HG03354 (cell line): ENCODE measurements around the gene OR6P1.
A peak's percentile ranks its signal among the peaks of the same experiment; 100 is the strongest.

Source experiments
- ATAC-seq: cut with Tn5 transposase; IDR thresholded peaks from one replicate; pipeline ENCODE4 v1.9.1; 2021; ENCODE audit warnings: mild to moderate bottlenecking; ENCODE audit not compliant: unreplicated experiment, poor library complexity, severe bottlenecking

Gene OR6P1, protein sequence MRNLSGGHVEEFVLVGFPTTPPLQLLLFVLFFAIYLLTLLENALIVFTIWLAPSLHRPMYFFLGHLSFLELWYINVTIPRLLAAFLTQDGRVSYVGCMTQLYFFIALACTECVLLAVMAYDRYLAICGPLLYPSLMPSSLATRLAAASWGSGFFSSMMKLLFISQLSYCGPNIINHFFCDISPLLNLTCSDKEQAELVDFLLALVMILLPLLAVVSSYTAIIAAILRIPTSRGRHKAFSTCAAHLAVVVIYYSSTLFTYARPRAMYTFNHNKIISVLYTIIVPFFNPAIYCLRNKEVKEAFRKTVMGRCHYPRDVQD

DNA sequence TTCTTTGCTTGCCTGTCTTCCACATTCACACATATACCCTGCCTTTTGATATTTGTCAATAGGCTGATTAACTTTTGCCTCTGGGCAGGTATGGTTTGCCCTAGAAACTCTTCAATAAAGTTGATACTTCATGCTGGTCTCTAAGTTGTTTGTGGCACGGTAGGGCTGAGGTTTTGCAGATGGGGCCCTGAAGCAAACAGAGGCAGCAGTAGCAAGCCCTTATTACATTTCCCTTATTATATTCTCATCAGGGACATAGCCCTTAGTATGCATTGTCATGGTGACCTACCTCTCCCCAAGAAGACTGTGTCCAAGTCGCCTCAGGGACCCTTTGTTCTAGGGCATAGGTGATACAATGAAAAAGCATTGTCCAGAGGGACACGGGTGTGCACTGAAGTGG, at the start of gene OR6P1:
TSS of gene OR6P1 (minus strand) at position 101 of the 400 bp plus-strand sequence. CDS start 6,976 bp downstream, outside the sequence.
- no peak for ATAC-seq

DNA sequence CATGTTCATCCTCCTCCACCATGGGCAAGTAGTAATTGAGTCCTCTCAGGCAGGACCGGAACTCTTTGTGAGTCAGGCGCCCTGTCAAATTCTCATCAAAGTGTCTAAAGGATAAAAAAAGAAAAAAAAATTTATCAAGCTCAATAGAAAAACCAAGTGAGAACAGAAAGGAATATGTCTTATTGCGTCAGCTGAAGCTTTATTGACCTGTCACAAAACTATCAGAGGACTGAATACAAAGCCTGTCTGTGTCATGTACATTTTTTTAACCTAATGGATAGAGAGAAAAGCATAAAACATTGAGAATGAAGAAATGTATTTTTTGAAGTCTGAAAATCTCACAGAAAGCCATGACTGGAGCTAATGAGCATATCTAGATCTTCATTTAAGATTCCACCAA, 43.4 kb upstream of the OR6P1 start:
- ATAC-seq: no peak

DNA sequence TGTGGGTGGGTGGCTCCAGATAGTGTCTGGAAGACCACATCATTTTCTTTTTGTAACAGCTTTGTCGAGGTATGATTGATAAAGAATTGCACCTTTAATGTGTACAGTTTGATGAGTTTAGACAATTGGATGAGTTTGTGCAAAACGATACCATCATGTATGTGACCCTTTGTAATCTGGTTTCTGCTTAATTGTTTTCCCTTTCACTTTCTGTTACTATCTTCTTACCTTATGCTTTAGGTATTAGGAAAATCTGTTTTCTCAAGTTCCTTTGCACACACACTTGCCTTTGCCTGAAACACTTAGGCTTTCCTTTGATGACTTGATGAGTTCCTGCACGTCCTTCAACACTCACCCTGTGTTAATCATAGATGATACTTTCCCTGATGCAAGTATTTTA, 41.5 kb upstream of the OR6P1 start:
- no peak for ATAC-seq

DNA sequence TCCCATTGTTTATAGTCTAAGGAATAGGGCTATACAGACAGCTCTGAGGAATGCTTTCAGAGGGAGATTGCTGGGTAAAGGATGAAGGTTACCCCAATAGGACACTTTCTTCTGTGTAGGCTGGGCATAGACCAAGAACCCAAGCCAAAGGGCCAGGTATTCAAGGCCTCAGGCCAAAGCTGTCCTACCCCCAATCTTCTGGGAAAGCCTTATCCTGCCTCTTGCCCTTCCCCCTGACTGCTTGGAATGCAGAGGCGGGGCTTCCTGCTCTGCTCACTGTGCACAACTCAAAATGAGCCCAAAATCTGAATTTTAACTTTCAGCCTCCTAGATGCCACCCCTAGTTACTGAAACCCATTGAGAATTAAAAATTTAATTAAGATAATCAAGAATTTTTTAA, 36.9 kb upstream of the OR6P1 start:
- no peak for ATAC-seq

DNA sequence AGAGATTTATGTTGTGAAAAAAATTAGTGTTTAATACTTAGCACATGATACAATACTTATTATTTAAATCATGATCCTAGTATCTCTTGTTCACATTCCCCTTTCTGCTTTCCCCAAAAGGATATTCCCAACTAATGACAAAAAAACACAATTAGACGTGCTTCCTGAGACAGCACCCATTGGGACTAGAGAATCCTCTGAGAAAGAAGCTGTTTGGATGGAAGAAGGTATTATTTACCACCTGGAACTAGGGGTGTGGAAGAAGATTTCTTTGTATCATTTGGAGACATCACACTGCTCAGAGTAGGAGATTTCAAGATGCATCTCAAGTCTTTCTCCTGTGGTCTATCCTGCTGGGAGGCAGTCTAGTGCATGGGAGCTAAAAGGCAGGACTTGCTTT, 34.6 kb upstream of the OR6P1 start, which contains the start of gene OR10Z1:
TSS of gene OR10Z1 (plus strand) at position 301 of the 400 bp plus-strand sequence. CDS start 1,171 bp downstream, outside the sequence.
- no peak for ATAC-seq

DNA sequence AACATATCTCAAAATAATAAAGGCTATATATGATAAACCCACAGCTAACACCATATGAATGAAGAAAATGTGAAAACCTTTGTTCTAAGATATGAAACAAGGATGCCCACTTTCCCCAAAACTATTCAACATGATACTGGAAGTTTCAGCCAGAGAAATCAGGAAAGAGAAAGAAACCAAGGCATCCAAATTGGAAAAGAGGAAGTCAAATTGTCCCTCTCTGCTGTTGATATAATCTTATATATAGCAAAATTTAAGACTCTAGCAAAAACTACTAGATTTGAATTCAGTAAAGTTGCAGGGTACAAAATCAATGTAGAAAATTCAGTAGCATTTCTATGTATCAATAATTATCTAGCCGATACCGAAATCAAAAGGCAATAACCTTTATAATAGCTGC, 30.4 kb upstream of the OR6P1 start:
- ATAC-seq: no peak

DNA sequence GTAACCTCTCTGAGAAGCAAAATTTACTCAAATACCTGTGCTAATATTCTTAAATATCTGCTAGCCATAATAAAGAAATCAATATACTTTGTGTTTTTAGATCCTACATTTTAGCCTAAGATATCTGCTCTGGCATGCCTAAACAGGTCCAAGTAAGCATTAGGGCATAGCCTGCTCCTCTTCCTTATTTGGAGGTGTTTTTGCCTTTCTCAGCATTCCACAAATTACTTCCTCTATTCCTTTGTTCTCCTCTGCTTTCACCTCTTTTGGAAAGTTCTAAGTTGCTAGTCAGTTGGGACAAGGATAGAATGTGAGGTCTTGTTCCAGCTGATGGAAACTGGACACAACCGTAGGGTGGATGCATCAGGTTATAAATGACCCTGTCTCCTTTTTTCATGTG, 16.6 kb upstream of the OR6P1 start:
- ATAC-seq: no peak

DNA sequence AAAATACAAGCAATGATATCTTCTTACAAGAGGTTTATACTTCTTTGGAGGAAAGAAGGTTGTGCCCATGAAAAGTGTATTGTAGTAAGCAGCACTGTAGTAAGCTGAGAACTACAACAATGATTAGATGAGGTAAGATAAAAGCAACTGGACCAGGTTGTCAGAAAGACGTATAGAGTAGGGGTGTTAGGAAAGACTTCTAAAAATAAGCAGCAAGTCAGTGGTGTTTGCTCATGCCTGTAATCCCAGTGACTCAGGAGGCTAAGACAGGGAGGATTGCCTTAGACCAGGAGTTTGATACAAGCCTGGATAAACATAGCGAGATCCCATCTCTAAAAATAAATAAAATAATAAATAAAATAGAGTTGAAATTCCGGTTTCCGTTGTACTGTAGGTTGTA, 13.6 kb upstream of the OR6P1 start:
- no peak for ATAC-seq

DNA sequence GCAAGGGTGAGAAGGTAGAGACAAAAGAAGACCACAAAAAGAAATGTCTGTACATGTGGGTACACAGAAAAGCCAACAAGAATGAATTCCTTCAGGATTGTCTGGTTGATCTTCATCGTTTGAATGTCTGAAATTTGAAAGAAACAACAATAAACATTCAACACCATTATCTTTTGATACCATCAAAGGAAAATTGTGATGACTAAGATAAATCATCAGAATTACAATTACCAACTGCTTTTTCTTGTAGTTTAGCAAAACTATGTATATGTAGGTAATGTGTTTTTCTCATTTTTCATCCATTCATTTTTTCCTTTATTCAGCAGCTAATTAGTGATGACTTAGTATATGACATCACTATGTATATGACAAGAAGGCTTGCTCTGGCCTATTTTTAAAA, 9.4 kb upstream of the OR6P1 start, which contains the start of gene OR10X1:
TSS of gene OR10X1 (minus strand) at position 167 of the 400 bp plus-strand sequence. CDS start at position 167, 0 bp downstream.
- no peak for ATAC-seq

DNA sequence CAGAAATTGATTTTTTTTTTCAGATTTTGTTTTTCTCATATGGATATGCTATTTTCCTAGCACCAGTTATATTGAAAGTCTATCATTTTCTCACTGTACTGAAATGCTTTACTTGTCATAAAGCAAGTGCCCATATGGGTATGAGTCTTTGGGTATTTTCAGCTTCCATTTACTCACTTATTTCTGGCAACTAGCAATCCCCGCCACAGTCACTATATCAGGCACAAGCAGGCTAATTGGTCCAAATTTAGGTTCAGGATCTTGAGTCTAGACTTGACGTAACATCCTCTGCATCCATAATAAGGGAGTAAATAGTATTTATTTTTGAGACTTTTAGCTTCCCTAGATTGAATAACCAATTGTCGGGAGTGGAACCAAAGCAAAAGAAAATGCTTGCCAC, 7.2 kb upstream of the OR6P1 start:
- no peak for ATAC-seq

DNA sequence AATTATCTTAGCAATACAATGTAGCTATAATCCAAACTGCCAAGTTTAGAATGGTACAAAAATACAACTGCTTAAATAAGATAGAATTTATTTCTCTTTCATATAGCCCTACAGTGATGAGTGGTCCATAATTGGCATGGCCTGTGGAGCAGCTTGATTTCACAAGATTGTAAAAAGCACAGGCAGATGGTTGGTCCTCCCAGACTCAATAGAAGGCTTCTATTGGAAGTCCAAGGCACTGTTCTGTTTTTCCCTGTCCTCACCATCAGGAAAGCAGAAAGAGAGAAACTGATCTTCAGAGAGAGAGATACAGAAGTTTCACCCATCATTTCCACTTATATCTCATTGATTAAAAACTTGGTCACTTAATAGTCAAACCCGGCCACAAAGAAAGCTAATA, 1.8 kb upstream of the OR6P1 start:
- no peak for ATAC-seq

DNA sequence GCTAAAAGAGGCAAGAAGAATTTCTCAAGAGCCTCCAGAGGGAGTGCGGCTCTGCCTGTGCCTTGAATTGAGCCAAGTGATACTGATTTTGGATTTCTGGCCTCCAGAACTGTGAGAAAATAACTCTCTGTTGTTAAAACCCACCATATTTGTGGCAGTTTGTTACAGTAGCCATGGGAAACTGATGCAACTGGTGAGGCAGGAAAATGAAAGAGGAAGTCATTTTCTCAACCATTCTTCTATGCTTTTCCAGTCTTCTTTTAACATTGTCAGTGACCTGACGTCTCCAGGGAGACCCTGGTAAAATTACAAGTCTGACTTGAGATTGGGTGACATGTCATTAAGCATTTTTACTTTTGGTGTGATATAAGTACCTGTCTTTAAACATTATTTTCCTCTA, 5.8 kb downstream of the OR6P1 start:
- no peak for ATAC-seq

DNA sequence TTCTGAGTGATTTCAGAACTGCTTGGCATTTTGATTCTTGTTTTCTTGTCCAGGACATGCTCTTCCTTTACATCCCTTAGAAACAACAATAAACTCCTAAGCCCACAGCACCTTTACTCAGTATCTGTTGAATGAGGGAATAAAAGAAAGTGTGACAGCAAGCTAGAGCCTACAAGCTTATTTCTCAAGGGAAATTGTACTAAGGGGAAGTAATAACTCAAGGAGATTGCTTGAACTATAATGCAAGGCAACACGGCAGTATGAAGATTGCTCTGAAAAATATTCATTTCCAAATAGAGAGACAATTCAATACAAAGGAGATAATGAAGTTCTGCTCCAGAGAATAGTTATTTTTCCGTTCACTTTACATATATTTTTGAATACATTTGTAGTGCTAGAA, 6.5 kb downstream of the OR6P1 start:
- ATAC-seq: no peak

DNA sequence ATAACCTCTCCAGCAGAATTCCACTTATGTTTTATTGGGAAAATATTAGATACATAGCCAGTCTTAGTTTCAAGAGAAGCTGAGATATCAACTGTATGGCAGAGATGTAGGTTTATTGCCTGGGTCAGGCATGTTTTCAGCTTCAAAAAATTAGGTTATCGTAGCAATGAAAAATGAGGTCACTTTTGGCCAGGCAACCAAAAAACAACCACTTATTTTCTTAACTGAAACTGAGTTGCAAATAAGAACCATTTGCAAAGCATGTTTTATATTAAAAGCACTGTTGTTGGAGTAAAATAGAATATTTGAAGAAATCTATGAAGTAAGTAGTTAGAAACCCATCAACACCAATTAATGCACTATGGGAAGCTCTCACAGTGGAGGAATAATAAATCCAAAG, 10.7 kb downstream of the OR6P1 start:
- no peak for ATAC-seq

DNA sequence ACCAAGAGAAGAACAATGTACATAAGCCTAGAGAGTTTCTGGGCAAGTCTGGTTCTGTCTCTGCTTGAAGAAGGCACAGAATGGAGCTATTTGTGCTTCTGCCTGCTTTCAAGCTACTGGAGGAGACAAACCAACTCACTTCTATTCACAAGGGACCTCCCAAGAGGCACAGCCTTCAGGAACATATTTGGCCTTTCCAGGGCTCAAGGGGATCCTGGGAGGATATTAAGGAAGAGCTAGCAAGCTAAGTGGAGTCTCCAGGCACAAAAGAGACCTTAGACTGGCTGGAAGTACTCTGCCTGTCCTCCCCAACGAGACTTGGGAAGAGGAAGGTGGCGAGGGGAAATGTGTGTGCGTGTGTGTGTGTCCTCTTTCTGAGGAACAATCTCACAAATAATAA, 16.0 kb downstream of the OR6P1 start, which contains the start of gene OR6Y1:
TSS of gene OR6Y1 (minus strand) at position 54 of the 400 bp plus-strand sequence. CDS start 6,300 bp downstream, outside the sequence.
- no peak for ATAC-seq

DNA sequence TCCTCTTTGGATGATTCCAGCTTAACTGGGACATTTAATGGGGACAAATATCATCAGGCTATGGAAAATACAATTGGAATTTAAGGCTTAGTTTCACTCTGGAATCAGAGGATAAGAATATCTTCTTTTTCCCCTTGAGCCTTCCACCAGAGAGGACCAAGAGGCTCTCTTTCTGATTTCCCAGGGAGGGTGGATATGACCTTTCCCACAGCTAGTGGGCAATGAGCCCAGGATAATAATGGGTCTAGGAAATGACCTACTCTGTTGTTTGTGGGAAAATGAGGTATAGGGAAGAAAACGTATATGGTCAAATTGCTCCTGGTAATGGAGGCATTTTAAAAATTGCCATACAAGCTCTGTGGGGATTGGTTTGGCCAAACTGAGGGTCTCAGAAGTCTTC, 18.1 kb downstream of the OR6P1 start:
- no peak for ATAC-seq

DNA sequence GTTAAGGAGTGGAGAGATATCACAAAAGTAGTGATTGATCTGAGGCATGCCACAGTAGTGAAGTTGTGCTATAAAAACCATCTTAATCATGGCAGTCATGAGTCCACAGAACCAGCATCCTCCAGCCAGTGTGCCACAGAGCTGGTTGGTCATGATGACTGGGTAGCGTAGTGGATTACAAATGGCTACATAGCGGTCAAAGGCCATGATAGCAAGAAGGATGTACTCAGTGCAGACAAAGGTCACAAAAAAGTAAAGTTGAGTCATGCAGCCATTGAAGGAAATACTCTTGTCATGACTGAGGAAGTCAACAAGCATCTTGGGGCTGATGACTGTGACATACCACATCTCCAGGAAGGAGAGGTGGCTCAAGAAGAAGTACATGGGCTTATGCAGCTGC, 22.8 kb downstream of the OR6P1 start:
- ATAC-seq: no peak

DNA sequence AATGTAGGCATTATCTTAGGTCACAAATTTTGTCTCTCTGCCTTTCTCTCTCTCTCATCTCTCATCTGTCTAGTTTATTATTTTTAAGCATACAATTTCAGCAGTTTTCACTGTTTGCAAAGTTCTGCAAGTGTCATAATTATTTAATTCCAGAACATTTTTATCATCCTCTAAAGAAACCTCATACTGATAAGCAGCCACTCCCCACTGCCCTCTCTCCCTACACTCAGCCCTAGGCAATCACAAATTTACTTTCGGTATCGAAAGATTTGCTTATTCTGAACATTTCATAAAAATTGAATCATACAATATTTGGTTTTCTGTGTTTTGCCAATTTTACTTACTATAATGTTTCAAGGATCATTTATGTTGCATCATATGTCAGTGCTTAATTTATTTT, 32.8 kb downstream of the OR6P1 start:
- ATAC-seq: no peak

DNA sequence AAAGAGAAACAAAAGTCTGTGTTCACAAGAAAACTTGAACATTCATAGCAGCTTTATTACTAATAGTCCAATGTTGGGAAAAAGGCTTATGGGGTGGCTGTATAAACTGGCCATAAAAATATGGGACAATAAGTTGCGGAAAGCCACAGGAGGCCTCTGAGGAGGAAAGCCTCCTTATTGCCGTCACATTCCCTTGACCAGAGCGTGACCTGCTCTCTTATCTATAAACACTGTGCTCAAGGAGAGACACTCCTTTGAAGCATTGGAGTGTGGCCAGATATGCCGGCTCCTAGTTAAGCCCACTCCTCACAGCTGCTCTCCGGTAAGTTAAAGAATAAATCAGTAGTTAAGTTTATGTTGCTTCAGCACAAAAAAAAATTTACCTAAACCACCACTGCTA, 35.9 kb downstream of the OR6P1 start:
- ATAC-seq: no peak

DNA sequence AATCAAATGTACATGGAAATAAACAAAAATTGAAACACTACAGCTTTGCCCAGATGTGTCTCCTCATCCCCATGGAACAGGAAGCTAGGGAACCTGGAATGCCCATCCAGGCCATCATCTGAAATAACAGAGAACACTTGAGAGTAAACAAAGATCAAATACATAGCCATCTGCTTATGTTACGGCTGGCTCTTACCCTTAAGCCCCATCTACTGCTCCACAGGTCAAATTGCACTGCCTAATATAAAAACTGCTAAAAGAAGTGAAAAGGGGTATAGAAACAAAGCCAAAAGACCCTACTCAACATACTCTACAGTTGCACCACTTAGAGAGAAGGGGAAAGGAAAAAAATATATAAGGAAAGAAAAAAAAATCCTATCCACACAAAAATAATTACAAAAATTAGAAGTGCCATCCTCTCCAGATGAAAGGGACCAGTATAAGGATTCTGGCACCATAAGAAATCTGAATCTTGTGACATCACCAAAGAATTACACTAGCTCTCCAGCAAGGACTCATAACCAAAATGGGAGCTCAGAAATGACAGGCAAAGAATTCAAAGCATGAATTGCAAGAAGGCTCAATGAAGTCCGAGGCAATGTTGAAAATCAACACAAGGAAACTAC, 43.1 kb downstream of the OR6P1 start:
- ATAC-seq: peak; percentile 68

DNA sequence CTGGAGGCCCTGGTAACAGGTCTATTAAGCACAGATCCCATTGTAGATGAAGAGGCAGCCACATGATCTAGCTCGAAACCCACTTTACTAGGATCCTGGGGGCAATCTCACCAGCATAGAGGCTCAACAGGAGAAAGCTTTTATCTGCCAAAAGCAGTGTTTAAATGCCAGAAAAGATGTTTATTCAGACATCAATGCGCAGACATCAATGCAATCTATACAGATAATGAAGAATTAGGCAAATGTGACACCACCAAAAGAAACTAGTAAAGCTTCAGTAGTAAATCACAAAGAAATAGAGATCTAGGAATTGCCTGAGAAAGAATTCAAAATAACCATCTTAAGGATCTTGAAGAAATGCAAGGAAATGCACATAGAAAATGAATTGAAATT, 48.7 kb downstream of the OR6P1 start:
- no peak for ATAC-seq
